HG03108 (cell line): ENCODE data around the gene KRT80.
"Not testable (repeated sequence)": the region's sequence is repeated elsewhere in the genome, so short reads cannot be mapped to it uniquely, and the experiment has no call there.

Experiments used
- ATAC-seq: cut with Tn5 transposase; IDR thresholded peaks from one replicate; pipeline ENCODE4 v1.9.1; 2021; ENCODE audit warnings: moderate library complexity; ENCODE audit not compliant: unreplicated experiment

The KRT80 gene

GRCh38 chr12:52191841-52192791 is at the start of gene KRT80:
Gene KRT80 (minus strand): TSS chr12:52192014. CDS start chr12:52191902, 112 bp downstream.
- ATAC-seq = no peak

DNA sequence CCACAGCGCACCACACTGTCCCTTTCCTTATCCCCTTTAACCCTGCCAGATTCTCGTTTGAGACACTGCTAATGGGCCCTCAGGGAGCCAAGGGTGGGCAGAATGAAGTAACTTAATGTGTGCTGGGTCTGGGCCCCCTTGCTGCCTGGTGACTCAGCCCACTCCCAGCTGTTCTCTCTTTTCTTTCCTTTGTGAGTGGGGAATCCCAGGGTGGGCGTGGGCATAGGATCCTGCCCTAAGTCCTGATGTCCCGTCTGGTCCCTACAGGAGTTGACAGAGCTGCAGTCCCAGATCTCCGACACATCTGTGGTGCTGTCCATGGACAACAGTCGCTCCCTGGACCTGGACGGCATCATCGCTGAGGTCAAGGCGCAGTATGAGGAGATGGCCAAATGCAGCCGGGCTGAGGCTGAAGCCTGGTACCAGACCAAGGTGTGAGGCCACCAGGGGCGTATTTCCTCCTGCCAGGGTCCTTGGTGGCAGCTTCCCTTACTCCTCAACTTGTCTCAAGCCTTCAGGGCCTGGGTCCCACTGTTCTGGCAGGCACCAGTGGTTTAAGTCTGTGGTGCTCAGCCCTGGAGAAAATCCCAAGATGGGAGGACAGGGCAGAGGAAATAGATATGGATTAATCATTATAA is 49.5 kb upstream of the KRT80 start:
- ATAC-seq = no peak

GRCh38 chr12:52240247-52240646 is 48.4 kb upstream of the KRT80 start:
- ATAC-seq = not testable (repeated sequence)

- no peak for ATAC-seq
Observed at GRCh38 chr12:52239767-52240166, 48.0 kb upstream of the KRT80 start.

- no peak for ATAC-seq
Observed at GRCh38 chr12:52238916-52239646, 47.3 kb upstream of the KRT80 start.

- no peak for ATAC-seq
Observed at GRCh38 chr12:52238207-52238840, 46.5 kb upstream of the KRT80 start.

DNA sequence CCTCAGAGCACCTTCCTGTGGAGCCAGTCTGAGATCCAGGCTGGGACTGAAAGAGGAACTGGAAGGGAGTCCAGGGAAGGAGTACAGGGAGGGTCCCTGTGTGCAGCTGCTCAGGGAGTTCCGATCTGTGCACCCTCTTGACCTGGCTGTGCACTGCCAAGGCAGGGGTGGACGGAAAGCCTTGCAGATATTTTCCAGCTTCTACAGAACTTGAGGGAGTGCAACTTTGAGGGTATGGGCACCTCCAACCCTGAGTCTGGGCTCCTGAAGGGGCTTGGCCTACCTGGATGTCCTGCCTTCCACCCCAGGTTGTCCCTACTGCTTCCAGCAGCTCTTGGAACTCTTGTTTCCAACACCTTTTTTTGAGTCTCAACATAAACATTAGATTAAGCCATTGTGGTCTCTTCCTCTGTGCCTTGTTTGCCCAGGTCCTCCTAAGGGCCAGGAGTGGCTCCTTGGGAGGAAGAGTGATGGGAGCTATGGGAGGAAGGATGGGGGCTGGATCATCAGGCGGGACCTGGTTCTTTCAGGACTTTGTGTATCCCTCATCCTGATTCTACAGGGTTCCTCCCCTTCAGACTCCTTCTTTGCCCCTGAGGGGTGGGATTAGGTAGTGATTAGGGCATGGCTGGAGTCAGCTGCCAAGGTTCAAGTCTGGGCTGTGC is 44.7 kb upstream of the KRT80 start:
- no peak for ATAC-seq

GRCh38 chr12:52235822-52236361 is 44.1 kb upstream of the KRT80 start:
- no peak for ATAC-seq

DNA sequence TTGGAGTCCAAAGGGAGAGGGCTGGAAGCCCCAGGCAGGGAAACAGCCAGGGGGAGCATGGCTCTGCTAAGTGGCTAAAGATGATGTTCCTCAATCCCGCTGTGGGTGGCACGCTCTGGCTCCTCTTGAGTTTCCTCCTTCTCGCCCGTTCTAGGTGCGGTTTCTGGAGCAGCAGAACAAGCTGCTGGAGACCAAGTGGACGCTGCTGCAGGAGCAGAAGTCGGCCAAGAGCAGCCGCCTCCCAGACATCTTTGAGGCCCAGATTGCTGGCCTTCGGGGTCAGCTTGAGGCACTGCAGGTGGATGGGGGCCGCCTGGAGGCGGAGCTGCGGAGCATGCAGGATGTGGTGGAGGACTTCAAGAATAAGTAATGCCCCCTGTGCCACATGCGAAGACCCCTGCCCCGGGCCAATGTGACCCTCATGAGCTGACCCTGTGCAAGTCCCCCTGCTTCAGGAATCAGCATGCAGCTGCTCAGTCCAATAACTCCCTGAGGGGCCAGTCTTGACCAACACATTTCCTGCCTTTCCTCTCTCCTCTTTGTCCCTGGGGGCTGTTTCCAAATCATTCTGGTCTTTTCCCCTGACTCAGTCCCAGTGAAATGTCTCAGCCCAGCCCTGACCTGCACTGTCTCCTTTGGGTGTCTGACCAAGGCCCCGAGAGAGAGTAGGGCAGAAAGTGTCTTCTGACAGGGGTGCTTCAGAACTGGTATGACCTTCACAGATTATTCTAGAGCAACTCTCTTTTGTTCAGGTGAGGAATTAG is 43.4 kb upstream of the KRT80 start:
- no peak for ATAC-seq

DNA sequence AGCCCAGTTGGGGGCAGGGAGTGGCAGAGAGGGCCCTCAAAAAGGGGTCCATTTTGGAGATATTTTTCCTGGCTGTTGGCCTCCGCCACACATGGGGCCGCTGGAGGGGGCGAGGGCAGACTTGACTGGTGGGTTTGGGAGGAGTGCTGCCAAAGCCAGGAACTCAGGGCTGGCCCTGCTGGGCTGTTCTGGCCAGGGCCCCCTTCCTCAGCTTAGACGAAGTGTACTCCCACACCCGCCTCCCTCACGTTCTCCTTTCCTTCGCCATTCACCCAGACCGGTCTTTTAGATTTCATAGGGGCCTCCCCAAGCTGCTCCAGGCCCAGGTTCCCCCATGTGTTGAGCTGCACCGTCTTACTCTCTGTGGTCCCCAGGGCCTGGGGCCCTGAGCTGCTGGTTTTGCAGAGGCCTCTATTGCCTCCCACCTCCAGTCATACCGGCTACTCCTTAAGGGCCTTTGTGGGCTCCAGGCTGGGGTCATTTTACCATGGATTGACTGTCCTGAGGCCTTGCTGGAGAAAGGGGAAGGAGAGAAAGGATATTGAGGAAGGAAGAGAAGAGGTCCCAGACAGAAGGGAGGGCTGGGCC is 42.5 kb upstream of the KRT80 start:
- no peak for ATAC-seq

DNA sequence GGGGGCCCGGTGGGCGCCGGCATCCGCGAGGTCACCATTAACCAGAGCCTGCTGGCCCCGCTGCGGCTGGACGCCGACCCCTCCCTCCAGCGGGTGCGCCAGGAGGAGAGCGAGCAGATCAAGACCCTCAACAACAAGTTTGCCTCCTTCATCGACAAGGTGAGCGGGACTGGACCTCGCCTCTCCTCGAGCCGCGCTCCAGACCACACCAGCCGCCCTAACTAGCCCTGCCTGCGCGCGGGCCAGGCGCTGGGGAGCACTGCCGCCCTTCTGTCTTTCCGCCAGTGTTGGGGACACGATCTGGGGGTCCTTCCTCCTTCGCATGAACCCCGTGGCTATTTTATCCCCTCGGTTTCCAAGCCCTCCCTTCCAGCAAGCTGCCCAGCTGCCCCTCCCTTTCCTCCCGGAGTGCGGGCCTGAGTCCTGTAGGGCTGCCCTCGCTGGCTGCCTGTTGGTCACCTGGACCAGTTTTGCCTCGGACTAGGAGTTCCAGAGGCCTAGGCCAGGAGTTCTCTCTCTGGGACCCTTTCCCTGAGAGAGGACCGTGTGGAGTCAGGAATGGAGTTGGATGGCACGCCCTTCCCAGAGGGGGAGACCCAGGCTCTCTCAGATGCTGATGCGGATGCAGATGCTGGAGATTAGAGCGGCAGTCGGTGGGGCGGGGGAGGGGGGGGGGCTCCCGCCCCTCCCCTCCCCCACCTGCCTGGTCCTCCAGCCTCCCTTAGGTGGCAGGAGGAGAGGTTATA is 41.8 kb upstream of the KRT80 start:
- no peak for ATAC-seq

GRCh38 chr12:52232674-52233461 is 41.1 kb upstream of the KRT80 start, which contains the start of gene KRT7:
Gene KRT7 (plus strand): TSS chr12:52233243. CDS start chr12:52233297, 54 bp downstream.
- no peak for ATAC-seq

- ATAC-seq = no peak
Observed at GRCh38 chr12:52232203-52232673, 40.4 kb upstream of the KRT80 start.

DNA sequence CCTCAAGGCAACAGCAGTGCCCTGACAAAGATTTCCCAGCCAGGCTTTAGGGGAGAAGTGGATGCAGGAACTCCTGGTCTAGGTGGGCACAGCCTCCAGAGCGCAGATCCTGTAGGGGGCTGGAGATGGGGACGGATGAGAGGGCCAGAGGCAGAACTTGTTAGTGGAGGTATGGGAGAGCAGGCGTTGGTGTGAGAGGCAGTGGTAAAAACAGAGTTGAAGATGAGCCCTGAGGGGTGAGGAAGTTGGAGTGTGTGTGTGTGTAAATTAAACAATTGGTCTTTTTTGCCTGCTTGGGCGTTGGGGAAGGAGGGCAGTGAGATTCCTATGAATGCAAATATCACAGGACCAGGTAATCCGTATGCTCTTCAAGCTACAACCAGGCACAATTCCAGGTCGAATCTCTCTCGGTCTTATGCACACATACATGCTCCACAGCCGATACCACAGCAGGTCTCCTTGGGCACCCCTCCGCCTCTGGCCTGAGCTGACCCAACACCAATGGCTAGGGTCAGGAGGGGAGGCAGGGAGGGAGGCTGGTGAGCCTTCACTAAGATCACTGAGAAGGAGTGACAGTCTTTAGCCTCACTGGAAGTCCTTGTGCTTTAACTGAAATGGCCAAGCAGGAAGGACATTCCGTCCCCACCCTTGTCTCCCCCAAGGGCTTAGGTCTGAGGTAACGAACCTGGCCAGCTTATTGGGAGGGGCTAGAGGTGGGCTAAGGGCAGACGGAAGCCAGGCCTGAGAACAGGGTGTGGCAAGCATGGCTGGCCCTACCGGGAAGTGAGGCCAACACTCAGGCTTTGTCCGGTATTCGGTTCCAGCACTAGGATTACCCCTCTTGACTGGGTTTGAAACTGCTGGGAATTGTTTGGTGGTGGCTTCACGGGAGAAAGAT is 39.7 kb upstream of the KRT80 start:
- ATAC-seq = no peak

DNA sequence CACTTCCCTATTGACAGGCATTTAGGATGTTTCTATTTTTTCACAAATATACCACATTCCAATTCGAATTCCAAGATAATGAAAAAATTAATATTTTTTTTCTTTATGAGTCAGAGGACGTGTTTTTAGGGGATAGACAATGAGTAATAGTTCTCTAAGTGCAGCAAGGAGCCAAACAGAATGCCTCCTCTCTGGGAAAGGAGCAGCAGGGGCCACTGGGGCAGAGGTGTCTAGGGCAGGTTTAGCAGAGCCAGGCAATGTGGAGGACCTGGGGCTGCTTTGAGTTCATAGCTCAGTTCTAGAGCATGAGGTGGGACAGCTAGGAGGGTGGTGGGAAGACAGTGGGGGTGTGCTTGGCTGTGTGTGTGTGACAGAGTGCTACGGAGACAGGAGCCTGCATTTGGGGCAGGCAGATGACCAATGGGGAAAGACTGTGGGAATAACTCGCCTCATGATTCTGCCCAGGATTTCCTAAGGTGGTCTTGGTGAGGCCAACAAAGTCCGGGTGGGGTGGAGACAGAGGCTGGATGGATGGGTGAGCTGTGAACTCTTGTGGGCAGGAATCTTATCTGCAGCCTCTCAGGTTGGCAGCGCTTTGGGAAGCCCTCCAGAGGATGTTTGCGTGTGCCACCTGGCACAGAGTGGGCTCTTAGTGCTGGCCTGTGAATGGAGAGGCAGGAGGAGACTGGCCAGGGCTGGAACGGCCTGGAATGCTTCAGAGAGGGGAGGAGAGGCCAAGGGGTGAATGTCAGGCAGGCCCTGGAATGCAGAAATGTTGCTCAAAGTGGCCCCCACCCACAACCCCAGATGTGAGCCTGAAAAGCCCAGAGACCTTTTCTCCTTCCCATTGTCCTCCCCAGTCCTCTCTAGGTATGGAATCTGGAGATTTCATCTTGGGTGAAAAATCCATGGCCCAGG is 38.8 kb upstream of the KRT80 start:
- ATAC-seq = no peak
